Activated T-helper 1 cell treated with anti-CD3 and anti-CD28 coated beads, Interleukin-12 subunit alpha, Interleukin-12 subunit beta, Interleukin-2, Interleukin-4 antibody, amounts not matched to agents 30 ng/mL and 10 ng/mL and 1 ng/mL, durations not matched to agents 14 hours and 24 hours and 36 hours (primary cell): Measurements from ENCODE around the gene PARP6. TPM values are rescaled to one million over a fixed set of nuclear protein-coding genes. Genes with fewer than 3 reads are reported as not detected.

Experiments
- DNase-seq: peaks from one replicate; pipeline ENCODE4 v3.0.0; 2021; ENCODE audit warnings: low spot score
- H3K27ac Mint-ChIP-seq: one replicate; pipeline ENCODE4 v1.8.0; 2021; ENCODE audit warnings: mild to moderate bottlenecking, mixed read lengths
- H3K27me3 Mint-ChIP-seq: one replicate; pipeline ENCODE4 v1.8.0; 2022; ENCODE audit warnings: mild to moderate bottlenecking, moderate library complexity, mixed read lengths; ENCODE audit not compliant: insufficient read depth
- H3K36me3 Mint-ChIP-seq: one replicate; pipeline ENCODE4 v1.8.0; 2021; ENCODE audit warnings: low read depth, mixed read lengths
- H3K4me1 Mint-ChIP-seq: one replicate; pipeline ENCODE4 v1.8.0; 2021; ENCODE audit warnings: low read depth, mixed read lengths
- H3K4me3 Mint-ChIP-seq: one replicate; pipeline ENCODE4 v1.8.0; 2021; ENCODE audit warnings: mild to moderate bottlenecking, moderate library complexity, mixed read lengths
- H3K9me3 Mint-ChIP-seq: one replicate; pipeline ENCODE4 v1.8.0; 2021; ENCODE audit warnings: mixed read lengths
- intact Hi-C: fragments of 100-400 bp; cut with micrococcal nuclease; formaldehyde crosslinking; loops from one replicate; pipeline ENCODE4 v1.15.1; 2024
- total RNA-seq: library from RNA; stranded (reverse); gene quantifications from 2 replicates; pipeline ENCODE4 v1.2.3, GENCODE V29; 2022

The PARP6 gene
- total RNA-seq, 1 donor from 2014 or later: 87.1 TPM

DNA sequence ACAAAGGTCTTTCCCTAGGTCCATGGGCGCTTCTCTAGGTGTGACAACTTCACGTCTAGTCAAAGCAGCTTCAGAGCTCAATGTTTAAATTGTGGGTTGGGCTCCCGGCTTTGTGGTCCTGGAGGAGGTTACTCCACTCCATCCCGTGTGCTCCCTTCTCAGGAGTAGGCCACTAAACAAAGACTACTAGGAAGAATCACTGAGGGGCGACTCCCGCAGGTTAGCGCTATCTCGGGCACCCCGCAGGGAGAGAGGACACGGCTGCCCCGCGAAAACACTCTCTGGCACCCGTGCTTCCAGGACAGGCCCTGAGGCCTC lies 500 bp downstream of the PARP6 start:
- Mint-ChIP-seq H3K27ac (peak overlapping the region; percentile 90), H3K9me3 (no peaks in the 10 kb centered on the region), H3K36me3 (peaks cover 16% of the 10 kb centered on the region), H3K4me3 (peak overlapping the region; percentile 95), H3K27me3 (peaks cover 3% of the 10 kb centered on the region), H3K4me1 (peaks cover 43% of the 10 kb centered on the region)
- intact Hi-C loops: loop anchor here (1.0 to 5.0 kb wide), 9 partner anchors 8 to 510 kb away; partner anchors contain the start of genes ADPGK, ARIH1, CELF6 and HEXA
- no peak for DNase-seq

DNA sequence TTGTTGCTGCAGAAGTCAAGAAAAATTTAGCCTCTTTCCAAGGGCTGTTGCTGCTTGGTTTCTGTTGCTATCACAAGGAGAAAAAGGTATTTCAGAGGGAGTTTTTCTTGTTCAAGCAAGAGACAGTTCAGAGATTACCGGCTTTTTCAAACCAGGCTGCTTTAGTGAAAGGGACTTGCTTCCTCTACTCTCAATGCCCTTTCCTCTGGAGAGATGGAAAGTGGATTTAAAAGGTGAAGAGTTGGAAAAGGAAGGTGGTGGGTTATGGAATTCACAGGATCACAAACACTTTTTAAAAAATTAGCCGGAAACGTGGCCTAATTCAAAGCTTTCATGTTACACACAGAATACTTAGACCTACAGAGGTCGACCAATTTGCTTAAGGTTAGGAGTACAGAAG lies 1.1 kb downstream of the PARP6 start:
- intact Hi-C loops: loop anchor here (5.0 kb wide), 1 partner anchor 511 kb away; the partner anchor contains the start of gene ADPGK
- Mint-ChIP-seq H3K27ac (peak overlapping the region; percentile 90), H3K4me1 (peaks cover 43% of the 10 kb centered on the region), H3K9me3 (no peaks in the 10 kb centered on the region), H3K36me3 (peaks cover 19% of the 10 kb centered on the region), H3K27me3 (peaks cover 3% of the 10 kb centered on the region), H3K4me3 (peak overlapping the region; percentile 95)
- no peak for DNase-seq

DNA sequence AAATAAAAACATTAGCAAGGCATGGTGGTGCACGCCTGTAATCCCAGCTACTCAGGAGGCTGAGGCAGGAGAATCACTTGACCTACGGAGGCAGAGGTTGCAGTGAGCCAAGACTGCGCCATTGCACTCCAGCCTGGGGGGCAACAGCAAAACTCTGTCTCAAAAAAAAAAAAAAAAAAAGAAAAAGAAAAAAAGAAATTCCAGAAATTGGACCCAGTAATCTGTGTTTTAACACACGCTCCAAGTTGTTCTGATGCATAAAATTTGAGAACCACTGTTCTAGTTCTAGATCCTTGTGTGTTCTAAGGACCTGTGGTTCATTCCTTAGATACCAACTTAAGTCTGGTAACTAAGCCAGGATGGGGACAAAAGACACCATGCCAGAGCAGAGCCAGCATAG lies 2.6 kb downstream of the PARP6 start:
- Mint-ChIP-seq H3K4me1 (peaks cover 43% of the 10 kb centered on the region), H3K27me3 (no peaks in the 10 kb centered on the region), H3K36me3 (peaks cover 30% of the 10 kb centered on the region), H3K9me3 (no peaks in the 10 kb centered on the region), H3K27ac (no peak overlapping the region), H3K4me3 (no peak overlapping the region)
- no peak for DNase-seq
- intact Hi-C loops: loop anchor here (5.0 kb wide), 1 partner anchor 513 kb away; the partner anchor contains the start of gene ADPGK

DNA sequence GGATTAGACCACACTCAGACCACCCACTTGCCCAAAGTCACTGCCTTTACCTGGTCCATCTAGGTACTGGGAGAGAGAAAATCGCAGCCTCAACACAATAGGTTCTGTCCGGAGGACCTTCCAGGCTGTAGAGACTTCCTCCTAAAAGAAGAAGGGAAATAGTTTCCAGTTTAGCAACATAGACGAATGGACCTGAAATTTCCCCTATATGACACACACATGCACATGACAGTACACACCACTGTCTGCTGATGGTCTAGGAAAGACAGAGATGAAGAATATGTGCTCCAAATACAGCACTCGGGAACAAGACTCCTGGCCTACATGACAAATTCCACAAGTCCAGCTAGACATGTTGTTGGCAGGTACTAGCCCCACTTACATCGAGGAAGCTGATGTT lies 7.3 kb downstream of the PARP6 start:
- no peaks in the 10 kb centered on the region for H3K9me3 Mint-ChIP-seq
- peaks cover 34% of the 10 kb centered on the region for H3K4me1 Mint-ChIP-seq
- H3K36me3 Mint-ChIP-seq: peaks cover 60% of the 10 kb centered on the region
- H3K27me3 Mint-ChIP-seq: no peaks in the 10 kb centered on the region
- intact Hi-C loops: no loop called here
- H3K27ac Mint-ChIP-seq: no peak overlapping the region
- no peak overlapping the region for H3K4me3 Mint-ChIP-seq
- DNase-seq: no peak

DNA sequence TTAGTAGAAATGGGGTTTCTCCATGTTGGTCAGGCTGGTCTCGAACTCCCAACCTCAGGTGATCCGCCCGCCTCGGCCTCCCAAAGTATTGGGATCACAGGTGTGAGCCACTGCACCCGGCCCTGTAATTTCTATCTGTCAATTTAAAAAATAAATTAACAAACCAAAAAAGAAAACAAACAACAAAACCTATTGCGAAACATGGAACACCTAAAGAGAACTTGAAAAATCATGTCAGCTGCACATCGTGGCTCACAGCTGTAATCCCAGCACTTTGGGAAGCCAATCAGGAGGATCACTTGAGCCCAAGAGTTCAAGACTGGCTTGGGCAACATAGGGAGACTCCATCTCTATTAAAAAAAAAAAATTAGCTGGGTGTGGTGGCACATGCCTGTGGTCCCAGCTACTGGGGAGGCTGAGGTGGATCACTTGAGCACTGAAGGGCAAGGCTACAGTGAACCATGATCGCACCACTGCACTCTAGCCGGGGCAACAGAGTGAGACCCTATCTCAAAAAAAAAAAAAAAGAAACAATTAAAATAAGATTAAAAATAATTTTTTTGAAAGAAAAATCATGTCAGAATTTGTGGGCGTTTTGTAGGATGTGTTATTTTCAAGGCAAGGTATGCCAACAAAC lies 19.6 kb downstream of the PARP6 start:
- H3K36me3 Mint-ChIP-seq: peaks cover 59% of the 10 kb centered on the region
- peaks cover 8% of the 10 kb centered on the region for H3K4me1 Mint-ChIP-seq
- H3K9me3 Mint-ChIP-seq: no peaks in the 10 kb centered on the region
- H3K27me3 Mint-ChIP-seq: no peaks in the 10 kb centered on the region
- intact Hi-C loops: no loop called here
- no peak for DNase-seq
- H3K4me3 Mint-ChIP-seq: no peak overlapping the region
- H3K27ac Mint-ChIP-seq: no peak overlapping the region

DNA sequence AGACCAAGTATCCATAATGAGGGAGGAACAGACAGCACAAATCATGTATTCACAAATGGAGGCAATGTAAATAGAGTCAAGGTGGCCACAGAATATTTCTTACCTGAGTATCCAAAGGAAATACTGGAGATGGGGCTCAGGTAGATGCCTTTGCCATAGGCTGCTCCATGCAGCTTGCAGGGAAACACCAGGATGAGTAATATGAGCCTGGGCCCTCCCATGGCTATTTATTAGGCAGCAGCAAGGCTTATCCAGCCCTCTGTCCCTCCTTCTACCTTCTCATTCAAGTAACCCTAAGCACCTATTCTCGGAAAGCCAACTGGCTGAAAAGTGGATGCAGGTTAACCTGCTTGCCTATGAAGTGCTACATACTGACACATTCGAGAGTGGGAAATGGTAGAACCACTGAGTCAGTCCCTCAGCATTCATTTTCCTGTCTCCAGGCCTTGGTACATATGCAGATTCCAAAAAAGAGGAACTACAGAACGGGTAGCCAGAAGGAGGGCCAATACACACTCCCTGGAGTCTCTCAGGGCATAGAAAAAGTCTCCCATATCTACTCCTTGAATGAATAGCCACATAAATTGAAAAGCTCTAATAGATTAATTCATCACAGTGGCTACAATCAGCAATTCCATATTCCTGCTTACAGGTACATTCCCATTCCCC lies 23.1 kb downstream of the PARP6 start:
- H3K27ac Mint-ChIP-seq: no peak overlapping the region
- DNase-seq: no peak
- H3K9me3 Mint-ChIP-seq: no peaks in the 10 kb centered on the region
- peaks cover 59% of the 10 kb centered on the region for H3K36me3 Mint-ChIP-seq
- H3K4me3 Mint-ChIP-seq: no peak overlapping the region
- peaks cover 8% of the 10 kb centered on the region for H3K4me1 Mint-ChIP-seq
- intact Hi-C loops: no loop called here
- H3K27me3 Mint-ChIP-seq: no peaks in the 10 kb centered on the region

DNA sequence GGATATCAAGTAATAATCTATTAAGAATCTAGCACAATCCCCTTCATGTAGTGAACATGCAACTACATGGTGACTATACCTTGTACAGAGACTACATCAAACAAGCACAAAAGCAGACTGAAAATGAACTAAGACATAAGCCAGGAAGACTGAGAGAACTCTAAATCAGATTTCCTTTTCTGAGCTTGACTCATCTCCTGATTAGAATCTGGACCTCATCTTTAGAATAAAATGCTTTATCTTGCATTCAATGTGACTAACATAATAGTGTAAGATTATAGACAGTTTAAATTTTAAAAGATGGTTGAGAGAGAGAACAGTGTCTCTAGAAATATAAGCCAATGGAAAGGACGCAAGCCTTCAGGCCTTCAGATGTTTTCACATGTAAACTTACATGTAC lies 23.8 kb downstream of the PARP6 start:
- intact Hi-C loops: no loop called here
- no peak for DNase-seq
- Mint-ChIP-seq H3K27ac (no peak overlapping the region), H3K9me3 (no peaks in the 10 kb centered on the region), H3K36me3 (peaks cover 61% of the 10 kb centered on the region), H3K4me1 (peaks cover 8% of the 10 kb centered on the region), H3K4me3 (no peak overlapping the region), H3K27me3 (no peaks in the 10 kb centered on the region)

DNA sequence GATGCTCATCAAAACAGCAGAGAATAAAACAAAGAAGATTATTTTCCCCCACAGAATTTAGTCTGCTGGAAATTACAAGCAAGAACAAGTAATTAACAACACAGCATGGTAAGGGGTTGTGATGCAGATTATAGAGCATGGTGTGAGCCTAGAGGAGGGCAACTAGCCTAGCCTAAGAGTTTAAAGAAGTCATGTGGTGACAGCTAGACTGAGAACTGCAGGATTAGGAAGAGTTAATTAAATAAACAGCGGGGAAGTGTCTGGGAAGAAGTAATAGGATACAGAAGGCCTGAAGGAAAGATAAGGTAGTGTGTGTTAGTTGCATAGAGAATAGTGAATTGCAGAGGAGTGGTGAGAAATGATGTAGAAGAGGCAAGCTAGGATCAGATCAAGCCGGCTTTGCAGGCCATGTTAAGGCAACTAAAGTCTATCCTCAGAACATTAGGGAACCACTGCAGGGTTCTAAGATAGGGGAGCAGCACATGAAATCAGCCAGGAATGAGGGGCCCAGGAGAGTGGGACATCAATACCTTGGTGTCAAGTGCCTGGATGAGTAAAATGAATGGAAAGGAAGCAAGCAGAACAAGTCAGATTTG lies 29.5 kb downstream of the PARP6 start:
- DNase-seq: no peak
- intact Hi-C loops: no loop called here
- no peaks in the 10 kb centered on the region for H3K27me3 Mint-ChIP-seq
- no peak overlapping the region for H3K4me3 Mint-ChIP-seq
- no peaks in the 10 kb centered on the region for H3K9me3 Mint-ChIP-seq
- peaks cover 53% of the 10 kb centered on the region for H3K36me3 Mint-ChIP-seq
- H3K4me1 Mint-ChIP-seq: peaks cover 24% of the 10 kb centered on the region
- no peak overlapping the region for H3K27ac Mint-ChIP-seq

DNA sequence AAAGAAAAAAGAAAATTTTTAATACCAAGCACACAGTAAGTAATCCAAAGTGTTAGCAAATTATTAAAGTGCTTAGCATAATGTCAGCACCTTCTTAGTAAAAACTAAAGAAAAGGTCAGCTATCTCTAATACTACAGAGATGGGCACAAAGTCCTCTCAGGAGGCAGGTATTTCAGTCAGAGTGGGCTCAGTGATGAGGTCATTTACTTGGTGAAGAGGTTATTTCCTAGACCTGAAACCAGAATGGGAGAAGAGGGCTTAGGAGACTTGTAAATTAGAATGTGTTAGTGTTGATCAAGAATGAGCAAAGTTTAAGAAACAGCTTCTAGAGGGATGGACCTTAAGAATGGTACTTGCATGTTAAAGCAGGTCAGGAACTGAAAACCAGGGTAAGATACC lies 32.7 kb downstream of the PARP6 start:
- H3K36me3 Mint-ChIP-seq: peaks cover 43% of the 10 kb centered on the region
- H3K4me1 Mint-ChIP-seq: peaks cover 43% of the 10 kb centered on the region
- H3K4me3 Mint-ChIP-seq: no peak overlapping the region
- no peak for DNase-seq
- H3K27ac Mint-ChIP-seq: no peak overlapping the region
- H3K27me3 Mint-ChIP-seq: no peaks in the 10 kb centered on the region
- no peaks in the 10 kb centered on the region for H3K9me3 Mint-ChIP-seq
- intact Hi-C loops: no loop called here

DNA sequence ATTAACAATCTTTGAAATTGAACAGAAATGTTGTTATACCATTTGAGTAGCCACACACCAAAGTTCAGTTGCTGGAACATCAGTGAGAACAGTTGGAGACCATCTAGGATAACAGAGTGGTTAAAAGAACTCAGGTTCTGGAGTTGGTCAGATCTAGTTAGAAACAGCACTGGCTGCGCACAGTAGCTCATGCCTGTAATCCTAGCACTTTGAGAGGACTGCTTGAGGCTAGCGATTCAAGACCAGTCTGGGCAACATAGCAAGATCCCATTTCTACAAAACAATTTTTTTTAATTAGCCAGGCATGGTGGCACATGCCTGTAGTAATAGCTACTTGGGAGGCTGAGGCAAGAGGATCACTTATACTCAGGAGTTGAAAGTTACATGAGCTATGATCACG lies 33.8 kb downstream of the PARP6 start:
- Mint-ChIP-seq H3K27me3 (no peaks in the 10 kb centered on the region), H3K4me3 (no peak overlapping the region), H3K36me3 (peaks cover 33% of the 10 kb centered on the region), H3K9me3 (no peaks in the 10 kb centered on the region), H3K27ac (no peak overlapping the region), H3K4me1 (peaks cover 50% of the 10 kb centered on the region)
- intact Hi-C loops: no loop called here
- no peak for DNase-seq

DNA sequence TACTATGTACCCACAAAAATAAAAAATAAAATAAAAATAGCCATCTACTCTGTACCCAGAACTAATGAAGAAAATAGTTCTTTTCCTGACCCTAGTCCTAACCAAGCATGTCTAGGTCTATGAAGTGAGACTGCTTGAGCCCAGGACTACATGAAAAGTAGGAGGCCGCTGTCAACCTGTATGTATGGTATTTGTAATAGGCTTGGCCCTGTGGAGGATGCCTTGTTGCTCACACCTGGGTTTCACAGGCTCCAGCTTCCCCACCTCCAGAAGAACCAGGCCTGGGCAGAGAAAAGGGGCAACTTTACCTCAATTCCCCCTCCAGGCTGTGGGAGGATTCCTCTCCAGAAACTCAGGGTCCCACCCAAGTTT lies 34.5 kb downstream of the PARP6 start:
- Mint-ChIP-seq H3K27ac (peak overlapping the region; percentile 90), H3K4me3 (peak overlapping the region; percentile 82), H3K27me3 (no peaks in the 10 kb centered on the region), H3K9me3 (no peaks in the 10 kb centered on the region), H3K4me1 (peaks cover 51% of the 10 kb centered on the region), H3K36me3 (peaks cover 26% of the 10 kb centered on the region)
- no peak for DNase-seq
- intact Hi-C loops: loop anchor here (1.0 kb wide), 2 partner anchors 10 to 34 kb away; partner anchors contain the start of gene PARP6

DNA sequence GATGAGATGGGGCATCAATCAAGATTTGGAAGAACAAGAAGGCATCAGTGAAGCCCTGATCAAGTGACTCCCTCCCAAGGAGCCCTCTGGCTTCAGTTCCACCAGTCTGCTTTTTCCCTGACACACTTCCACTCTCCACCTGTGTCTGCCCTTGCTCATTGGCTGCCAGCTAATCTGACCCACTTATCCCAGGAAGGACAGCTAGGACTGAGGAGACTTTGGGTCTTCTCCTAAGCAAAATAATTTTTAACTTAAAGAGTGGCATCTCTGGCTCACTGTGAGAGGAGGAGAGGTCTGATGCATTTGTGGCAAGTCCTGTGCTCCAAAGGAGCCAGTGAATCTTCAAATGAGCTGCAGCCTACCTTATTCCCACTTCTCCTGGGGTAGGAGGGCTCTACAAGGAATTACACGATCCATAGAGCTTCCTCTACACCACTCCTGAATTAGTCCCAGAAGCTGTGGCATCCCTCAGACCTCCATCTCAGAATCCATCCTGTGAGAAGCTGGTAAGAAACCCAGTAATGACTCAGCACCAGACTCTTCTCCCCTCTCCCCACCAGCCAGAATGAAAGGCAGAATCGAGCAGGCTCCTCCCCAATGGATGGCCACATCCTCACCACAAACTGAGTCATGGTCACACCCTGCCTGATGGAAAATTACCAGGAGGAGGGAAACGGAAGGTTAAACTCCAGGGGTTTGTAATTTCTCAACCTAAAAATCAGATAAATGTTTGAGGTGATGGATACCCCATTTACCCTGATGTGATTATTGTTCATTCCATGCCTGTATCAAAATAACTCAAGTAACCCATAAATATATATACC lies 35.1 kb downstream of the PARP6 start:
- intact Hi-C loops: loop anchor here (1.0 kb wide), 2 partner anchors 9 to 35 kb away; partner anchors contain the start of gene PARP6
- Mint-ChIP-seq H3K9me3 (no peaks in the 10 kb centered on the region), H3K27me3 (no peaks in the 10 kb centered on the region), H3K27ac (peak overlapping the region; percentile 90), H3K4me1 (peaks cover 57% of the 10 kb centered on the region), H3K4me3 (peak overlapping the region; percentile 82), H3K36me3 (peaks cover 20% of the 10 kb centered on the region)
- peak; percentile 79 for DNase-seq
